Epidermal melanocyte (primary cell): ENCODE data around the gene DNAJC6.

Experiments
- DNase-seq: peaks from one replicate; pipeline ENCODE4 v3.0.0; 2011; ENCODE audit warnings: low spot score; ENCODE audit not compliant: insufficient read length

The DNAJC6 gene

DNA sequence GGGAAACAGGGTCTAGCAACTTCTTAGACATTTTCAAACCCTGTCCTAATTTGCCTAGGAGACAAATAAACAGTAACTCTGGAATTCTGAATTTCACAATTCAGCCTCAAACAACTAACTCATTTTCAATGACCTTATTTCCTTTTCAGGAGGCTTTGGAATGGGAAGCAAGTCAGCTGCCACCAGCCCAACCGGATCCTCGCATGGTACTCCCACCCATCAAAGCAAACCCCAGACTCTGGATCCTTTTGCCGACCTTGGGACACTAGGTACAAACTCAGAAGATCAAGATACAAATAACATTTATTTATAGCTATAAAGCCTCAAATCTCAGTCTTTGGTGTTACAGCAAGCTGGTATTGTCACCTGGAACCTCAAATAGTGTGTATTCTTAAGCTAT, 92.3 kb downstream of the DNAJC6 start:
- DNase-seq, result no peak

DNA sequence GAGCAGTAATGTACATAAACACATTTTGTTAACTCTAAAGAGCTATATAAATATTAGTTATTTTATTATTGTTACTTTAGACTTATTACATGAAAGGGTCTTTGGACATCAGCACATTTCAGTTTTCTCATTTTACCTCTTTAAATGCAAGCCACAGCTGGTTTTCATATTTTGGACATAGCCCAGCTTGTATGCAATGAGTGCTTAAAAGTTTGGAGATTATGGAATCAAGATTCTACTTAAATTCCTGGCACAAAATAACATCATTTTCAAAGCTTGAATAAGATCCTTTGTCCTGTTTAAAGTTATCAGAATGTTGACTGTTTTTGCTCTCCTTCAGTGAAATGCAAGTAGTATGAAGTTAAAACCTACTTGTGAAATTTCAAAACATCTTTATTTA, 95.6 kb downstream of the DNAJC6 start:
- no peak for DNase-seq

GRCh38 chr1:65407877-65408276, 98.5 kb downstream of the DNAJC6 start:
- no peak for DNase-seq

DNA sequence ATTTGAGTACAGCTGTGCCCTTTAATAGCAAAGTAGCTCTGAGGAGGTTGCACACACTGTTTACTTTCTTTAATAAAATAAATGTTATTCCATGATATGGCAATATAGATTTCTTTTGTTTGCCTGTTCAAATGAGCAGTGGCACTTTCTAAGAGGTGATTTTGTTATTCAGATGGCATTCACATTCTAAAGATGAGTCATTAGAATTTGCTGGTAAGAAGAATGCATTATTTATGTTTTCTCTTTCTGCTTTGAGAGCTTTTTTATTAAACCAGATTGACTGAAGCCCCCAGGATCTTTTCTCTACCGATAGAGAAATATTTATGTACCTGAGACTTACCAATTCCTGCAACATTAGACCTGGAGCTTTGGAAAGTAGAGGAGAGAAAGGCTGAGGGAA, 100.0 kb downstream of the DNAJC6 start:
- no peak for DNase-seq

DNA sequence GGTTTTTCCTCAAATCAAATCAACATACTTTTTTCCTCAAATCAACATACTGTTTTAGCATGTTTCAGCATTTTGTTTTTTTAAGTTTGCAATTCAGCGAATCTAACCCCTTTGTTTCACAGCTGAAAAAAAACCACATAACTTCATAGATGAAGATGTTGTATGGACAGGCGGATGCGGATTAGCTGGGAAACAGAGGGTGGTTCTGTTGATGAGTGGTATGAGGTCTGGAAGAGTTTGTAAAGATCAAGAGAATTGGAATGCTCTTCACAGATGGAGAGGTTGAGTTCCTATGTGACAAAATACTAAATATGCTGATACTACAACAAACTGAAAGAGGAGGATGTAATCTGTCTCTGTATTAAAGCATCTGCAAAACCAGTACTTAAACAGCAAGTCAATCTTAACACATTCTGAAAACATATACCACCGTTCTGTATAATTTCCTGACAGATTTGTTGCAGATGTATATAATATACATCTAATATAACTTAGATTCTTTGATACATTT, 100.5 kb downstream of the DNAJC6 start:
- no peak for DNase-seq

GRCh38 chr1:65412256-65412983, 103.1 kb downstream of the DNAJC6 start:
- DNase-seq, result no peak

DNA sequence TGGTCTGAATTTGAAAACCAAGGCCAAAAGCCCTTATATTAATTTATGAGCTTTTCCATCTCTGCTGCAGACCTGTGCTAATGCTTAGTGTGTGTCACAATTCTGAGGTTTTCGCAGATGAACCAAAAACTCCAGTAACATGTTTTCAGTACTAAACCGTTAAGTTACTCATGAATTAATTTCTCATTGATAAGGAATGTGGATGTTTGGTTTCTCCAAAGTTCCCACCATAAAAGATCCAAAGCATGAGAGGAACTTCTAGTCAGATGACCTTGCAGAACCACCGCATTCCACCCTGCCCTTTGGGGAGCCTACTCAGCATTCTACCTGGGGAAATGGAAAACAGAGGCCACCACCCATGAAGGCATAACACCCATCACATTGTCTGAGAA, 103.6 kb downstream of the DNAJC6 start:
- DNase-seq, result no peak

DNA sequence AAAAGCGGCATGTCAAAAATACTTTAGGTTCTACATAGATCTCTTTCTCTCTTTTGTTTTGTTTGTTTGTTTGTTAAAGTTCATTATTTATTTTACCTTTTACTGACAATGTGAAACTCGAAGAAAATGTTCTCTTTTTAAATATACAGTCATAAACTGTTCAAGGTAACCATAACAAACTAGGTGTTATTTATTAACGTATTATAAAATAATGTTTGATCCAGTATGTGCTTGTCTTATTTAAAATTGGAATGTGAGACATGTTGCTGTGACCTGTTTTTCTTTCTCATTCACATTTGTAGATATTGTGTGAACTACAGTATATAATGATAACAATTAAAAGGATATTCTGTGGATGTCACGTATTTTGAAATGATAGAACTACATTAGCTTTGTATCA, 105.2 kb downstream of the DNAJC6 start:
- DNase-seq, result no peak

GRCh38 chr1:65416767-65417166, 107.4 kb downstream of the DNAJC6 start:
- no peak for DNase-seq

GRCh38 chr1:65417729-65418128, 108.4 kb downstream of the DNAJC6 start:
- no peak for DNase-seq

- no peak for DNase-seq
These were observed 109.3 kb downstream of the DNAJC6 start for GRCh38 chr1:65418522-65419185.

GRCh38 chr1:65419681-65420589, 110.6 kb downstream of the DNAJC6 start:
- peak; percentile 84 for DNase-seq

DNA sequence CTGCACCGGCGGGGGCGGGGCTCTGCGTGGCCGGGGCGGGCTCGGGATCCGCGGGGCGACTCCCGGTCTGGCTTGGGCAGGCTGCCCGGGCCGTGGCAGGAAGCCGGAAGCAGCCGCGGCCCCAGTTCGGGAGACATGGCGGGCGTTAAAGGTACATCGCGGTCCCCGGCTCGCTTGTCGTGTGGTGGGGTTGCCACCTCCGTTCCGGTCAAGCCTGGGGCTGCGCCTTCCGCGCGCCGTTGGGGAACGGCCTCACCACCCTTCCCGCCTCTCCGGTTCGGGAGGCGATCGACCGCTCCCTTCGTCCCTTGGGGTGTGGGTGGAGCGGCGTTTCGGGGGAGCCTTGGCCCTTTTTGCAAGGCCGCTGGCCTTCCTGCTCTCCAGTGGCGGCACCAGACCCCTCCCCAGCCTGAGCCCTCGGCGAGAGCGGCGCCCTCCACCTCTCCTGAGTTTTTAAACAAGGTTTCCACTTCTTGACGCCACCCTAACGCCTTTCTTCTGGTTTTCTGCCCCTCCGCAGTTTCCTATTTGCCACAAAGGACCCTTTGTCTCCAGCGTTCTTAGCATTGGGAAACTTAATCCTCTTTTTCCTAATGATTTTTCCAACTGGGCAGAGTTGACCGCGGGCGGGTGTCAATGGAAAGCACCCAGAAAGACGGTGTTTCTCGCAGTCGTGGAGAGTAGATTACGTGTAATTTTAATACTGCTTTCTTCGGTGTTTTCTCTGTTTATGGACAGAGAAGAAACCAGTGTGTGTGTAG, 111.4 kb downstream of the DNAJC6 start, which contains the start of the genes LEPR and LEPROT:
TSS of gene LEPR (plus strand) at position 79 of the 761 bp plus-strand sequence. CDS start 144,898 bp downstream, outside the sequence.
TSS of gene LEPROT (plus strand) at position 79 of the 761 bp plus-strand sequence. CDS start at position 136, 57 bp downstream.
- DNase-seq, result peak; percentile 77

- no peak for DNase-seq
These were observed 112.1 kb downstream of the DNAJC6 start for GRCh38 chr1:65421351-65422025.

- no peak for DNase-seq
These were observed 113.2 kb downstream of the DNAJC6 start for GRCh38 chr1:65422241-65423203.

GRCh38 chr1:65423884-65424572, 114.7 kb downstream of the DNAJC6 start:
- DNase-seq, result no peak

DNA sequence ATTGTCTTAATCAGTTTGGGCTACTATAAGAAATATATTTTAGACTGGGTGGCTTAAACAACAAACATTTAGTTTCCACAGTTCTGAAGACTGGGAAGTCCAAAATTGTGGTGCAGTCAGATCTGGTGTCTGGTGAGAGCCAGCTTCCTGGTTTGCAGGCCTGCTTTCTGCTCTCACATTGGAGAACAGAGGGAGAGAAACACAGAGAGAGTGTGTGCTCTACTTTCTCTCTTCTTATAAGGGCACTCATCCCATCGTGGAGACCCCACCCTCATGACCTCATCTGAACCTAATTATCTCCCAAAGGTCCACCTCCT, 115.2 kb downstream of the DNAJC6 start:
- DNase-seq, result no peak

DNA sequence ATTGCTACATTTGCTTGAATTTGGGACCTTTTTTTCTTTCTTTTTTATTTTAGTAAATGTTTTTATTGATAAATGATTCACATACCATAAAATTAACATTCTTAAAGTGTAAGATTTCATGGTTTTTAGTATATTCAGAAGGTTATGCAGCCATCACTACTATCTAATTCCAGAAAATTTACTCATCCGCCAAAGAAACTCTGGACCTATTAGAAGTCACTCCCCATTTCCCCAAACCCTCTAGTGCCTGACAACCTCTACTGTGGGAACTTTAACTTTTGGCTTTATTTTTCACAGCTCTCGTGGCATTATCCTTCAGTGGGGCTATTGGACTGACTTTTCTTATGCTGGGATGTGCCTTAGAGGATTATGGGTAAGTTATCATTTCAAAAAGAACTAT, 115.7 kb downstream of the DNAJC6 start:
- no peak for DNase-seq

DNA sequence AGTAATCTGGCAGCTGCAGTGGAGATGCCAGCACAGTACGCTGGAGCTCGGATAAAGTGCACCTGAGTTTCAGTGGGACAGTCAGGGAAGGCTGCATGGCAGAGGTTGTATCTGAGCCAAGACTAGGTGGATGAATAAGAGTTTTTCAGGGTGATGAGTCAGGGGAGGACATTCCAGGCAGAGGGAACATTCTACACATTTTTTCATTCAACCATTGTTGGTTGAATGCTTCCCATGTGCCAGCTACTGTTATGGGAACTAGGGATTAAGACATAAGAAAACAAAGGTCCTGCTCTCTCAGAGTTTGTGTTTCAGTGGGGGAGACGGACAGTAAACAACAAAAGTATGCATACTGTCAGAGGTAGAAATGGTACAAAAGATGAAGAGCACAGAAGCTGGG, 116.4 kb downstream of the DNAJC6 start:
- DNase-seq, result no peak
